ENCODE measurements around the gene PRKCZ. TPM values are rescaled to one million over a fixed set of nuclear protein-coding genes. Genes with fewer than 3 reads are reported as not detected.

The PRKCZ gene
- total RNA-seq, 3 donors from 2014 or later (not counting 1 experiment from before 2014, with no cell fraction given): 25.1 to 37.1 (median 30.5) TPM

- Histone ChIP-seq H3K36me3 (ENCODE audit: control insufficient read depth, insufficient read depth, low read length) (no peaks in the 10 kb centered on the region), H3K4me1 (ENCODE audit: control insufficient read depth, insufficient read depth, low read length) (peaks cover 80% of the 10 kb centered on the region), H3K4me3 (ENCODE audit: low read length) (peak overlapping the region; percentile 58), H3K9me3 (ENCODE audit: control insufficient read depth, insufficient read depth, low read length) (no peaks in the 10 kb centered on the region), H3K27ac (ENCODE audit: low read length) (peak overlapping the region; percentile 70), H3K27me3 (ENCODE audit: control insufficient read depth, insufficient read depth, low read length) (no peaks in the 10 kb centered on the region)
- ATAC-seq (peak; percentile 1 to 37 (median 18)), DNase-seq (peak; percentile 59 to 81)
- 32% methylated on average over 30 of the region's 30 CpGs for WGBS (ENCODE audit: insufficient coverage)
- Mint-ChIP-seq H3K4me3 (peak overlapping the region; percentile 93), H3K27ac (peak overlapping the region; percentile 82 to 97), H3K4me1 (peaks cover 52 to 72% of the 10 kb centered on the region in 2 donors), H3K27me3 (ENCODE audit: low read depth in 2 of 2) (peaks cover 0 to 2% of the 10 kb centered on the region in 2 donors), H3K9me3 (no peaks in the 10 kb centered on the region), H3K36me3 (no peaks in the 10 kb centered on the region)
- intact Hi-C loops (cut with micrococcal nuclease): loop anchor here (5.0 kb wide), 1 partner anchor 34 kb away; no protein-coding TSS in a partner anchor
- no peak for TF ChIP-seq CTCF (IDR thresholded peaks at IDR 0.05)
Measured at GRCh38 chr1:2230781-2231531, 180.7 kb downstream of the PRKCZ start.

DNA sequence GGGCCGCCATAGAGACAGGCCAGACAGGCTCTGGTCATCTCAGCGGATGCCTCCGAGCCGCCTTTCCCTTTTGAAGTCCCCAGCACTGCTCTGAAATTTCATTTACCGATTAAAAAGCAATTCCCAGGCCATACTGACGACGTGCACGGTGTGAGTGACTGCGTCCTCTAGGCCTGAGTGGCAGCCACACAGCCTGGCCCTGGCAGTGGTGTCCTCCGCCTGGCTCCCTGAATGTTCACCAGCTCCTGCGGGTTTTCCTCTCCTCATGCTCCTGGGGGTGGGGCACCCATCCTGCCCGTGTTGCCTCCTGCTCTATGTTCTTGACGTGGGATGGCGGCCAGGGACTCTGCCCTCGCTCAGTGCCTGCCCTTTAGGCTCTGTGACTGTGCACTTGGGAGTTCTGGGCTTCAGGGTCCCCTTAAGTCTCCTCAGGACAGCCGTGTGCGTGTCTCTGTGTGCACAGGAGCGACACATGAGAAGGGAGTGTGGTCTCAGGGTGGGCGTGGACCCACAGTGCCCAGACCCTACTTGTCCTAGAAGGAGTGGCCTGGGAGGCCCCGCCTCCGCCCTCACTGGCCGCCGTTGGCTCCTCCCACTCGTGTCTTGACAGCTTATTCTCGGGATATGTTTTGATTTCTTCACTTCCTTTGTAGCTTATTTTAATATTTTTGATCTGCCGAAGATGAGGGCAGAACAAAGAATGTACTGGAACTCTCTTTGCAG is 181.5 kb downstream of the PRKCZ start:
- Histone ChIP-seq H3K36me3 (ENCODE audit: control insufficient read depth, insufficient read depth, low read length) (no peaks in the 10 kb centered on the region), H3K27ac (ENCODE audit: low read length) (peak overlapping the region; percentile 70), H3K4me3 (ENCODE audit: low read length) (no peak overlapping the region), H3K4me1 (ENCODE audit: control insufficient read depth, insufficient read depth, low read length) (peaks cover 82% of the 10 kb centered on the region), H3K9me3 (ENCODE audit: control insufficient read depth, insufficient read depth, low read length) (no peaks in the 10 kb centered on the region), H3K27me3 (ENCODE audit: control insufficient read depth, insufficient read depth, low read length) (no peaks in the 10 kb centered on the region)
- Mint-ChIP-seq H3K27ac (peak overlapping the region; percentile 82 to 97), H3K9me3 (no peaks in the 10 kb centered on the region), H3K27me3 (ENCODE audit: low read depth in 2 of 2) (no peaks in the 10 kb centered on the region), H3K4me3 (peak overlapping the region; percentile 93), H3K4me1 (peaks cover 55 to 69% of the 10 kb centered on the region in 2 donors), H3K36me3 (no peaks in the 10 kb centered on the region)
- intact Hi-C loops (cut with micrococcal nuclease): loop anchor here (5.0 kb wide), 1 partner anchor 34 kb away; no protein-coding TSS in a partner anchor
- 66% methylated on average over 26 of the region's 26 CpGs for WGBS (ENCODE audit: insufficient coverage)
- TF ChIP-seq CTCF (IDR thresholded peaks at IDR 0.05): no peak
- peak in 1 of 2 donors; percentile 84 for DNase-seq
- no peak for ATAC-seq

GRCh38 chr1:2232255-2232915 is 182.2 kb downstream of the PRKCZ start:
- DNase-seq (no peak), ATAC-seq (no peak)
- Mint-ChIP-seq H3K27me3 (ENCODE audit: low read depth in 2 of 2) (no peaks in the 10 kb centered on the region), H3K4me3 (peak overlapping the region; percentile 93), H3K9me3 (no peaks in the 10 kb centered on the region), H3K36me3 (no peaks in the 10 kb centered on the region), H3K27ac (peak overlapping the region; percentile 82 to 97), H3K4me1 (peaks cover 55 to 73% of the 10 kb centered on the region in 2 donors)
- intact Hi-C loops (cut with micrococcal nuclease): loop anchor here (5.0 kb wide), 1 partner anchor 35 kb away; no protein-coding TSS in a partner anchor
- no peaks in the 10 kb centered on the region for H3K27me3 ChIP-seq (ENCODE audit: control insufficient read depth, insufficient read depth, low read length)
- H3K36me3 ChIP-seq (ENCODE audit: control insufficient read depth, insufficient read depth, low read length): no peaks in the 10 kb centered on the region
- peaks cover 85% of the 10 kb centered on the region for H3K4me1 ChIP-seq (ENCODE audit: control insufficient read depth, insufficient read depth, low read length)
- WGBS (ENCODE audit: insufficient coverage): 86% methylated on average over 17 of the region's 17 CpGs
- no peaks in the 10 kb centered on the region for H3K9me3 ChIP-seq (ENCODE audit: control insufficient read depth, insufficient read depth, low read length)
- no peak overlapping the region for H3K4me3 ChIP-seq (ENCODE audit: low read length)
- no peak for TF ChIP-seq CTCF (IDR thresholded peaks at IDR 0.05)
- H3K27ac ChIP-seq (ENCODE audit: low read length): peak overlapping the region; percentile 70
